Neuron (in vitro differentiated cells): Measurements from ENCODE around the gene KRTAP5-3.
"Not testable (repeated sequence)": the region's sequence is repeated elsewhere in the genome, so short reads cannot be mapped to it uniquely, and the experiment has no call there.

Experiments used
- H2AFZ ChIP-seq: one replicate; pipeline ENCODE4 v1.6.1; 2013; ENCODE audit warnings: low read depth, mild to moderate bottlenecking, inconsistent platforms, low read length, moderate library complexity
- H3K27me3 ChIP-seq: one replicate; pipeline ENCODE4 v1.6.1; 2013; ENCODE audit warnings: low read length; ENCODE audit not compliant: insufficient read depth
- H3K36me3 ChIP-seq: one replicate; pipeline ENCODE4 v1.6.1; 2013; ENCODE audit warnings: low read length; ENCODE audit not compliant: insufficient read depth
- H3K4me1 ChIP-seq: one replicate; pipeline ENCODE4 v1.6.1; 2013; ENCODE audit warnings: low read length; ENCODE audit not compliant: insufficient read depth
- H3K4me3 ChIP-seq: 2 replicates; pipeline ENCODE4 v1.5.1; 2013; ENCODE audit warnings: mild to moderate bottlenecking, low read length, moderate library complexity
- H3K9me3 ChIP-seq: one replicate; pipeline ENCODE4 v1.6.1; 2013; ENCODE audit warnings: low read length

Gene KRTAP5-3

DNA sequence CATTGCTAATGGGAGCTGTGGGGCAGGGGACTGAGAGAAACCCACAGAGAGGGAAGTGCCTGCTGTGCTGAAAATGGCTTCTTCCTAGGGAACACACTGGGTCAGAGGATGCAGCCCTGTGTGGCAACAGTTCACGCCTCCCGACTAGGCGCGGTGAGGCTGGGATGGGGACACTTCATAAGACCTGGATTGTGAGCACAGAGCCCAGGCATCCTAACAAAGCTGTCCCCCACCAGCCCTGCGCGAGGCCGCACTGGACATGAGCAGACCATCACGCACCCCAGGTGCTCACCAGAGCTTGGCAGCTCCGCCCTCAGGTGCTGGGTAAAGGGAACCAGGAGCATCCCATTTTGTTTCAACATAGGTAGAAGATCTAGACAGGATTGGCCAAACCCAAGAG, 15.5 kb upstream of the KRTAP5-3 start:
- Histone ChIP-seq H3K27me3 (peaks cover 9% of the 10 kb centered on the region), H3K9me3 (no peaks in the 10 kb centered on the region), H3K4me1 (no peaks in the 10 kb centered on the region), H2AFZ (no peak overlapping the region), H3K36me3 (no peaks in the 10 kb centered on the region), H3K4me3 (no peak overlapping the region)

- no peaks in the 10 kb centered on the region for H3K4me1 ChIP-seq
- no peak within 1 kb of the TSS for H2AFZ ChIP-seq
- H3K9me3 ChIP-seq = no peaks in the 10 kb centered on the region
- H3K27me3 ChIP-seq = peaks cover 11% of the 10 kb centered on the region
- H3K36me3 ChIP-seq = no peaks in the 10 kb centered on the region
- H3K4me3 ChIP-seq = no peak within 1 kb of the TSS
These were observed 13.8 kb upstream of the KRTAP5-3 start, which contains the start of gene KRTAP5-4 for GRCh38 chr11:1622086-1622485. TSS of gene KRTAP5-4 (minus strand) at chr11:1622138. CDS start at chr11:1622093, 45 bp downstream.

DNA sequence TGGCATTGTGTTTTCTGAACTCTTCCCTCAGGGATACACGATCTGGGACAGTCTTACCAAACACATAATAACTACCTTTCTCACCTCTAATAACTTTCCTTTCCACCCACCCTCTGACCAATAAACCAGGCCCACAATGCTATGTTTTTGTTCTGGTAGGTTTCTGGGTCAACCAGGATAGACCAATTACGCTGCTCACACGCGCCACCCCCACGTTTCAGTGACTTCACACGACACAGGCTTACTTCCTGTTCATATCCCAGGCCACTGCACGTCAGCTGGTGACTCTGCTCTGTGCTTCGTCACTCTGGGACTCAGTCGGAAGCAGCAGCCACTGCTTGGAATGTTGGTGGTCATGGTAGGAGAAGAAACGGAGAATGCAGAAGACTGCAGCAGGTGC, 11.2 kb upstream of the KRTAP5-3 start:
- H3K36me3 ChIP-seq = no peaks in the 10 kb centered on the region
- no peaks in the 10 kb centered on the region for H3K9me3 ChIP-seq
- H2AFZ ChIP-seq = no peak overlapping the region
- H3K4me1 ChIP-seq = no peaks in the 10 kb centered on the region
- no peak overlapping the region for H3K4me3 ChIP-seq
- H3K27me3 ChIP-seq = peaks cover 6% of the 10 kb centered on the region

DNA sequence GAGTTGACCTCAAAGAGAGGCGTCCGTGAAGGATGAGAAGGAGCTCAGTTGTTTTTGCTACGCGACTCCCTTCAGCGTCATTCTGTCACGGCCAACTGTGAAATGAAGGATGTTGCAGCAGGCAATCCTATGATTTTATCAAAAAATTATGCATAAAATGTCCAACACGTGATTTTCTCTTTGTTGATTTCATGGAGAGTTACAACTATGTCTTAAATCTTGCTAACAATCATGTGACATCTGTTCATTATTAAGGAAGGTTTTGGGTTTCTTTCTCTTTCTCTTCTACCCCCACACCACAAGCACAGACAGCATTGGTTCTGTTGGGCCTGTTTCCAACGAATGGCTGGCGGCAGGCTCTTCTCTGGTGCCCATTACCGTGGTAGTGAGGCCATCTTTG, 10.0 kb upstream of the KRTAP5-3 start:
- Histone ChIP-seq H3K27me3 (peaks cover 6% of the 10 kb centered on the region), H3K36me3 (no peaks in the 10 kb centered on the region), H2AFZ (no peak overlapping the region), H3K4me1 (no peaks in the 10 kb centered on the region), H3K4me3 (no peak overlapping the region), H3K9me3 (no peaks in the 10 kb centered on the region)

DNA sequence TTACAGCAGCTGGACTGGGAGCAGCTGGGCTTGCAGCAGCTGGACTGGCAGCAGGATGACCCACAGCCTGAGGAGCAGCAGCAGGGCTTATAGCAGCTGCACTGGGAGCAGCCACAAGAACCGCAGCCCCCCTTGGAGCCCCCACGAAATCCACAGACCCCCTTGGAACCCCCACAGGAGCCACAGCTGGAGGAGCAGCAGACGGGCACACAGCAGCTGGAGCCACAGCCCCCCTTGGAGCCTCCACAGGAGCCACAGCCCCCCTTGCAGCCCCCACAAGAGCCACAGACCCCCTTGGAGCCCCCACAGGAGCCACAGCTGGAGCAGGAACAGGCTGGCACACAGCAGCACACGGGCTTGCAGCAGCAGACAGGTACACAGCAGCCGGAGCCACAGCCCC, 362 bp downstream of the KRTAP5-3 start:
- H3K4me3 ChIP-seq, H2AFZ ChIP-seq, H3K9me3 ChIP-seq, H3K4me1 ChIP-seq, H3K36me3 ChIP-seq: not testable (repeated sequence)
- H3K27me3 ChIP-seq = peaks cover 34% of the 10 kb centered on the region

GRCh38 chr11:1607156-1607845, 962 bp downstream of the KRTAP5-3 start:
- H2AFZ ChIP-seq, H3K4me3 ChIP-seq, H3K4me1 ChIP-seq, H3K9me3 ChIP-seq, H3K36me3 ChIP-seq: not testable (repeated sequence)
- peaks cover 34% of the 10 kb centered on the region for H3K27me3 ChIP-seq

DNA sequence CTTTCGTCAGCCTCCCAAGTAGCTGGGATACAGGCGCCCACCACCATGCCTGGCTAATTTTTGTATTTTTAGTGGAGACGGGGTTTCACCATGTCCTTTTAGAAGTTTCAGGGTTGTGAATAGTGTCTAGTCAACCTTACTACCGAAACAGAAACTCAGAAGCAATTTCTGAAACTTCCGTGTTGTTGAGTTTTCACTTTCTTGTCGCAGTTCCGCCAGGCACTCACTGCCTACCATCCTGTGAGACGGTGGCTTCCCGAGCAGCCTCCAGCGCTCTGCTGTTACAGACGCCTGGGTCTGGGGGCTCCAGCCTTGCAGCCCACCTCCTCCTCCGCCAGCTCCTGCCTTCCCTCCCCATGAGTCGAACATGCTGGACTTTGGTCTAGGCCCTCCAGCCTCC, 2.3 kb downstream of the KRTAP5-3 start:
- H3K4me3 ChIP-seq, H3K36me3 ChIP-seq, H2AFZ ChIP-seq, H3K4me1 ChIP-seq, H3K9me3 ChIP-seq: not testable (repeated sequence)
- peaks cover 34% of the 10 kb centered on the region for H3K27me3 ChIP-seq

GRCh38 chr11:1604711-1605110, 3.6 kb downstream of the KRTAP5-3 start:
- no peak overlapping the region for H2AFZ ChIP-seq
- peaks cover 7% of the 10 kb centered on the region for H3K4me1 ChIP-seq
- H3K4me3 ChIP-seq = no peak overlapping the region
- peaks cover 34% of the 10 kb centered on the region for H3K27me3 ChIP-seq
- no peaks in the 10 kb centered on the region for H3K36me3 ChIP-seq
- no peaks in the 10 kb centered on the region for H3K9me3 ChIP-seq

DNA sequence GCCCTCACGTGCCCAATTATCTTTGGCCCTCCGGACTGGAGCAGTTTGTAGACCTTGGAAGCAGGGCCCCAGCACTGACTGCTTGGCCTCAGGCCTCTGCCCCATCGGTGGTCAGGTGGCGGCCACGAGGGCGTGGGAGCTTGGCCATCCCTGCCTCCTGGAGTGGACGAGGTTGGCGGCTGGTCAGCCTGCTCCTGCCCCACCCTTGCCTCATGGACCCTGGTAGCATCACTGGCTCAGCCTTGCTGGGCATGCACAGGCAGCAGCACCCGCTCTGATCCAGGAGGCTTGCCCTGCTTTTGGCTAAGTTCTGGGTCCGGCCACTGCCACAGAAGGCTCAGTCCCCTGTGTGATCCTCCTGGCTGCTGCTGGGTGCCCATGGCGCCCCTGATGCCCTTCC, 4.1 kb downstream of the KRTAP5-3 start:
- Histone ChIP-seq H2AFZ (no peak overlapping the region), H3K9me3 (no peaks in the 10 kb centered on the region), H3K4me1 (peaks cover 7% of the 10 kb centered on the region), H3K27me3 (peaks cover 34% of the 10 kb centered on the region), H3K4me3 (no peak overlapping the region), H3K36me3 (no peaks in the 10 kb centered on the region)

- Histone ChIP-seq H3K27me3 (peaks cover 36% of the 10 kb centered on the region), H3K9me3 (no peaks in the 10 kb centered on the region), H3K36me3 (no peaks in the 10 kb centered on the region), H3K4me1 (peaks cover 7% of the 10 kb centered on the region), H2AFZ (no peak overlapping the region), H3K4me3 (no peak overlapping the region)
These were observed 4.6 kb downstream of the KRTAP5-3 start for GRCh38 chr11:1603629-1604028.

DNA sequence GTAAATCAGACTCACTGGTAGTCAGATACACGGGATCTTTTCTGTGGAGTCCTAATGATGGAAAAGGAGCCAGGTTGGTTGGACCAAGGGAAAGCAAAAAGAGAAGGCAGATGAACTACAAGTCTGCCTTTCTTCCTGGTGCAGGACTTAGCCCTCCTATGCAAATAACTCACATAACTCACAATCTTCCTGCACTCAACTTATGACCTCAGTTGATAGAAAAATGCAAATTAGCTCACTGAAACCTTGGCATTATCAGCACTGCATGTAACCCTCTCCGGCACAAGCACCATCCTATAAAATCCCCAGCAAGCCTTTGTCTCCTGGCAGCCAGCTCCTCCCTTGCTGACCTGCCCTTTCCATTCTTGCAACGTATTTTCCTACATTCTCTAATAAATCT, 6.6 kb downstream of the KRTAP5-3 start:
- not testable (repeated sequence) for H3K9me3 ChIP-seq, H2AFZ ChIP-seq, H3K36me3 ChIP-seq, H3K4me3 ChIP-seq, H3K4me1 ChIP-seq
- peaks cover 32% of the 10 kb centered on the region for H3K27me3 ChIP-seq

GRCh38 chr11:1600626-1601025, 7.6 kb downstream of the KRTAP5-3 start:
- H3K36me3 ChIP-seq = no peaks in the 10 kb centered on the region
- no peaks in the 10 kb centered on the region for H3K9me3 ChIP-seq
- peaks cover 27% of the 10 kb centered on the region for H3K27me3 ChIP-seq
- H3K4me3 ChIP-seq = no peak overlapping the region
- peaks cover 7% of the 10 kb centered on the region for H3K4me1 ChIP-seq
- H2AFZ ChIP-seq = no peak overlapping the region

DNA sequence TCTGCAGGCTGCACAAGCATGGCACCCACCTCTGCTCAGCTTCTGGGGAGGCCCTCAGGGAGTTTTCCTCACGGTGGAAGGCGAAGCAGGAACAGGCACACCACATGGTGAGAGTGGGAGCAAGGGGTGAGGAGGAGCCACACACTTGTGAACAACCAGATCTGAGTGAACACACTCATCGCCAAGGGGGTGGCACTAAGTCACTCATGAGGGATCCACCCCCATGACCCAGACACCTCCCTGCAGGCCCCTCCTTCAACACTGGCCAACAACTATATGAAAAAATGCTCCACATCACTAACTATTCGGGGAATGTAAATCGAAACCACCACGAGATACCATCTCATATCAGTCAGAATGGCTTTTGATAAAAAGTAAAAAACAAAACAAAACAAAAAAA, 9.4 kb downstream of the KRTAP5-3 start:
- Histone ChIP-seq H3K4me3 (no peak overlapping the region), H3K4me1 (peaks cover 7% of the 10 kb centered on the region), H3K27me3 (peaks cover 20% of the 10 kb centered on the region), H2AFZ (no peak overlapping the region), H3K36me3 (no peaks in the 10 kb centered on the region), H3K9me3 (no peaks in the 10 kb centered on the region)

- H3K27me3 ChIP-seq = peaks cover 16% of the 10 kb centered on the region
- H3K36me3 ChIP-seq, H3K9me3 ChIP-seq, H2AFZ ChIP-seq, H3K4me1 ChIP-seq, H3K4me3 ChIP-seq: not testable (repeated sequence)
These were observed 9.9 kb downstream of the KRTAP5-3 start for GRCh38 chr11:1598406-1598805.
